Mesendoderm (in vitro differentiated cells): ENCODE results near the gene TRIM9.

Experiments
- DNase-seq: peaks from one replicate; pipeline ENCODE4 v3.0.0; 2013
- H2AK5ac ChIP-seq: 2 replicates; pipeline ENCODE4 v1.6.1; 2013; ENCODE audit warnings: low read length, inconsistent platforms
- H2BK120ac ChIP-seq: 2 replicates; pipeline ENCODE4 v1.6.1; 2013; ENCODE audit warnings: low read depth, mild to moderate bottlenecking, low read length, moderate library complexity, mixed read lengths
- H2BK15ac ChIP-seq: replicated peaks from 2 replicates; pipeline ENCODE4 v1.6.1; 2013; ENCODE audit warnings: low read depth, mild to moderate bottlenecking, moderate library complexity
- H2BK5ac ChIP-seq: 2 replicates; pipeline ENCODE4 v1.6.1; 2013; ENCODE audit warnings: low read length, inconsistent platforms
- H3K18ac ChIP-seq: 2 replicates; pipeline ENCODE4 v1.6.1; 2013; ENCODE audit warnings: mild to moderate bottlenecking, low read length, mixed read lengths
- H3K23ac ChIP-seq: one replicate; pipeline ENCODE4 v1.6.1; 2013; ENCODE audit warnings: low read length
- H3K27ac ChIP-seq: 2 replicates; pipeline ENCODE4 v1.5.1; 2013; ENCODE audit warnings: low read depth, mild to moderate bottlenecking, inconsistent platforms, low read length, moderate library complexity
- H3K27me3 ChIP-seq: 2 replicates; pipeline ENCODE4 v1.6.1; 2013; ENCODE audit warnings: low read length, control low read depth, mild to moderate bottlenecking, inconsistent platforms; ENCODE audit not compliant: insufficient read depth, poor library complexity
- H3K36me3 ChIP-seq: 2 replicates; pipeline ENCODE4 v1.6.1; 2013; ENCODE audit warnings: low read length, inconsistent platforms; ENCODE audit not compliant: control insufficient read depth, insufficient read depth
- H3K4ac ChIP-seq: one replicate; pipeline ENCODE4 v1.6.1; 2013; ENCODE audit warnings: low read depth, mild to moderate bottlenecking, low read length, moderate library complexity
- H3K4me1 ChIP-seq: 2 replicates; pipeline ENCODE4 v1.6.1; 2013; ENCODE audit warnings: low read depth, low read length, inconsistent platforms; ENCODE audit not compliant: control insufficient read depth
- H3K4me2 ChIP-seq: 2 replicates; pipeline ENCODE4 v1.6.1; 2013; ENCODE audit warnings: low read length
- H3K4me3 ChIP-seq: 2 replicates; pipeline ENCODE4 v1.5.1; 2013; ENCODE audit warnings: mild to moderate bottlenecking, low read length
- H3K56ac ChIP-seq: one replicate; pipeline ENCODE4 v1.6.1; 2013; ENCODE audit warnings: low read length
- H3K79me1 ChIP-seq: 2 replicates; pipeline ENCODE4 v1.6.1; 2013; ENCODE audit warnings: low read length, inconsistent platforms
- H3K79me2 ChIP-seq: 2 replicates; pipeline ENCODE4 v1.6.1; 2013; ENCODE audit warnings: mild to moderate bottlenecking, low read length; ENCODE audit not compliant: control insufficient read depth, insufficient read depth
- H3K9ac ChIP-seq: 2 replicates; pipeline ENCODE4 v1.6.1; 2013; ENCODE audit warnings: low read length, inconsistent platforms
- H4K5ac ChIP-seq: one replicate; pipeline ENCODE4 v1.6.1; 2013; ENCODE audit warnings: low read length
- H4K8ac ChIP-seq: one replicate; pipeline ENCODE4 v1.6.1; 2013; ENCODE audit warnings: low read depth, mild to moderate bottlenecking, control low read depth, low read length, moderate library complexity
- WGBS: extraction: QIAGEN DNeasy Blood & Tissue Kit; methylation state at CpG from one replicate; pipeline ENCODE4 v1.1.7; 2013; ENCODE audit warnings: low lambda C conversion rate, missing lambda C conversion rate; ENCODE audit not compliant: insufficient coverage; ENCODE audit errors: extremely low coverage; 5-methylcytosine and 5-hydroxymethylcytosine counted together

TRIM9 gene

GRCh38 chr14:50967103-50967502 is 127.8 kb downstream of the TRIM9 start:
- H3K4me1 ChIP-seq: no peaks in the 10 kb centered on the region
- H3K79me1 ChIP-seq: no peaks in the 10 kb centered on the region
- no peak overlapping the region for H2AK5ac ChIP-seq
- H3K23ac ChIP-seq: no peak overlapping the region
- H3K18ac ChIP-seq: no peak overlapping the region
- no peak for DNase-seq
- no peak overlapping the region for H3K4me3 ChIP-seq
- H3K36me3 ChIP-seq: no peaks in the 10 kb centered on the region
- H3K79me2 ChIP-seq: no peaks in the 10 kb centered on the region
- H3K56ac ChIP-seq: no peak overlapping the region
- no peak overlapping the region for H4K5ac ChIP-seq
- no peak overlapping the region for H2BK5ac ChIP-seq
- no peak overlapping the region for H3K9ac ChIP-seq
- no peak overlapping the region for H3K27ac ChIP-seq
- no peak overlapping the region for H2BK15ac ChIP-seq
- H2BK120ac ChIP-seq: no peak overlapping the region
- no peak overlapping the region for H3K4me2 ChIP-seq
- H3K27me3 ChIP-seq: no peaks in the 10 kb centered on the region
- H4K8ac ChIP-seq: no peak overlapping the region
- WGBS: no CpG with 5 or more reads among the region's 3 CpGs
- H3K4ac ChIP-seq: no peak overlapping the region

GRCh38 chr14:50964683-50965390 is 130.1 kb downstream of the TRIM9 start:
- Histone ChIP-seq H3K4me3 (no peak overlapping the region), H2AK5ac (no peak overlapping the region), H2BK15ac (no peak overlapping the region), H3K4me1 (no peaks in the 10 kb centered on the region), H3K27me3 (no peaks in the 10 kb centered on the region), H2BK120ac (no peak overlapping the region), H4K5ac (no peak overlapping the region), H3K9ac (no peak overlapping the region), H3K4me2 (no peak overlapping the region), H3K4ac (no peak overlapping the region), H3K18ac (no peak overlapping the region), H3K36me3 (no peaks in the 10 kb centered on the region), H2BK5ac (no peak overlapping the region), H3K79me2 (no peaks in the 10 kb centered on the region), H3K23ac (no peak overlapping the region), H3K79me1 (no peaks in the 10 kb centered on the region), H3K56ac (no peak overlapping the region), H4K8ac (no peak overlapping the region), H3K27ac (no peak overlapping the region)
- DNase-seq: no peak
- no CpG with 5 or more reads among the region's 5 CpGs for WGBS

GRCh38 chr14:50963919-50964318 is 131.0 kb downstream of the TRIM9 start:
- no peak overlapping the region for H2BK5ac ChIP-seq
- DNase-seq: no peak
- H3K9ac ChIP-seq: no peak overlapping the region
- H2AK5ac ChIP-seq: no peak overlapping the region
- no peak overlapping the region for H3K4me3 ChIP-seq
- no peaks in the 10 kb centered on the region for H3K27me3 ChIP-seq
- H3K18ac ChIP-seq: no peak overlapping the region
- H2BK15ac ChIP-seq: no peak overlapping the region
- no peaks in the 10 kb centered on the region for H3K36me3 ChIP-seq
- no peaks in the 10 kb centered on the region for H3K4me1 ChIP-seq
- no peak overlapping the region for H3K4ac ChIP-seq
- no peak overlapping the region for H3K4me2 ChIP-seq
- no peak overlapping the region for H3K27ac ChIP-seq
- no peak overlapping the region for H3K23ac ChIP-seq
- no peak overlapping the region for H3K56ac ChIP-seq
- WGBS: no CpG with 5 or more reads among the region's 5 CpGs
- H3K79me2 ChIP-seq: no peaks in the 10 kb centered on the region
- H4K5ac ChIP-seq: no peak overlapping the region
- no peaks in the 10 kb centered on the region for H3K79me1 ChIP-seq
- no peak overlapping the region for H2BK120ac ChIP-seq
- H4K8ac ChIP-seq: no peak overlapping the region

GRCh38 chr14:50961605-50962221 is 133.2 kb downstream of the TRIM9 start:
- WGBS: no CpG with 5 or more reads among the region's 2 CpGs
- no peak for DNase-seq

GRCh38 chr14:50957296-50957695 is 137.6 kb downstream of the TRIM9 start:
- Histone ChIP-seq H3K27me3 (no peaks in the 10 kb centered on the region), H3K36me3 (no peaks in the 10 kb centered on the region), H3K79me1 (no peaks in the 10 kb centered on the region), H3K4ac (no peak overlapping the region), H3K79me2 (no peaks in the 10 kb centered on the region), H2BK15ac (no peak overlapping the region), H3K9ac (no peak overlapping the region), H3K23ac (no peak overlapping the region), H3K4me1 (no peaks in the 10 kb centered on the region), H4K5ac (no peak overlapping the region), H3K4me3 (no peak overlapping the region), H3K4me2 (no peak overlapping the region), H3K27ac (no peak overlapping the region), H4K8ac (no peak overlapping the region), H2BK120ac (no peak overlapping the region), H2BK5ac (no peak overlapping the region), H2AK5ac (no peak overlapping the region), H3K18ac (no peak overlapping the region), H3K56ac (no peak overlapping the region)
- no CpG with 5 or more reads among the region's 3 CpGs for WGBS
- DNase-seq: no peak

More at GRCh38 chr14:50961605-50962221, 133.2 kb downstream of the TRIM9 start:
- H3K4me1 ChIP-seq: no peaks in the 10 kb centered on the region
- H3K18ac ChIP-seq: no peak overlapping the region
- H3K23ac ChIP-seq: no peak overlapping the region
- no peak overlapping the region for H3K27ac ChIP-seq
- no peak overlapping the region for H3K4me2 ChIP-seq
- no peaks in the 10 kb centered on the region for H3K79me2 ChIP-seq
- no peak overlapping the region for H4K5ac ChIP-seq
- no peak overlapping the region for H4K8ac ChIP-seq
- no peak overlapping the region for H2AK5ac ChIP-seq
- H2BK5ac ChIP-seq: no peak overlapping the region
- no peak overlapping the region for H2BK120ac ChIP-seq
- no peaks in the 10 kb centered on the region for H3K79me1 ChIP-seq
- H3K4me3 ChIP-seq: no peak overlapping the region
- no peak overlapping the region for H3K56ac ChIP-seq
- H3K4ac ChIP-seq: no peak overlapping the region
- H2BK15ac ChIP-seq: no peak overlapping the region
- H3K9ac ChIP-seq: no peak overlapping the region
- H3K27me3 ChIP-seq: no peaks in the 10 kb centered on the region
- no peaks in the 10 kb centered on the region for H3K36me3 ChIP-seq
